ENCODE measurements around the gene CHST7. TPM values are rescaled to one million over a fixed set of nuclear protein-coding genes. Genes with fewer than 3 reads are reported as not detected.

CHST7 gene
- polyA plus RNA-seq, 1 donor from 2014 or later, result 4.9 TPM

- Histone ChIP-seq H3F3A (ENCODE audit: insufficient read depth, low read length, poor library complexity, severe bottlenecking) (no peaks in the 10 kb centered on the region), H3K4me3 (ENCODE audit: low read length) (no peak overlapping the region), H2AFZ (ENCODE audit: low read depth, low read length) (no peak overlapping the region), H3K9me3 (ENCODE audit: low read length) (no peaks in the 10 kb centered on the region), H3K27me3 (ENCODE audit: insufficient read depth, low read depth, low read length) (no peaks in the 10 kb centered on the region), H3K4me2 (ENCODE audit: low read length) (no peak overlapping the region), H3K27ac (ENCODE audit: low read length) (no peak overlapping the region), H3K9me2 (ENCODE audit: insufficient read depth, low read length) (no peaks in the 10 kb centered on the region), H3K36me3 (ENCODE audit: insufficient read depth, low read length) (no peaks in the 10 kb centered on the region), H3K9ac (ENCODE audit: low read length) (no peak overlapping the region), H4K20me1 (ENCODE audit: insufficient read depth) (no peaks in the 10 kb centered on the region), H3K79me2 (replicated peaks; ENCODE audit: insufficient read depth, low read length) (no peaks in the 10 kb centered on the region)
- TF ChIP-seq TAF1 (IDR thresholded peaks at IDR 0.05; ENCODE audit: low read depth), result no peak
- TF ChIP-seq EZH2 (IDR thresholded peaks at IDR 0.05; ENCODE audit: borderline replicate concordance, insufficient read depth, low read length, poor library complexity, severe bottlenecking), result no peak
- TF ChIP-seq CTCF (IDR thresholded peaks at IDR 0.05; ENCODE audit: poor library complexity, severe bottlenecking), result no peak
- TF ChIP-seq MXI1 (conservative IDR thresholded peaks at IDR 0.05; ENCODE audit: poor library complexity, severe bottlenecking), result no peak
- no peak for TF ChIP-seq POLR2AphosphoS5 (IDR thresholded peaks at IDR 0.05)
- no peak for TF ChIP-seq RAD21 (conservative IDR thresholded peaks at IDR 0.05)
- no peak for TF ChIP-seq REST (IDR thresholded peaks at IDR 0.05; ENCODE audit: borderline replicate concordance)
- TF ChIP-seq EP300 (conservative IDR thresholded peaks at IDR 0.05; ENCODE audit: poor library complexity, severe bottlenecking), result no peak
- no peak for TF ChIP-seq SMC3 (conservative IDR thresholded peaks at IDR 0.05; ENCODE audit: poor library complexity)
These were observed 62.7 kb downstream of the CHST7 start for GRCh38 chrX:46636223-46636622.

- Histone ChIP-seq H4K20me1 (ENCODE audit: insufficient read depth) (no peaks in the 10 kb centered on the region), H3K79me2 (replicated peaks; ENCODE audit: insufficient read depth, low read length) (no peaks in the 10 kb centered on the region), H3K4me2 (ENCODE audit: low read length) (no peak overlapping the region), H2AFZ (ENCODE audit: low read depth, low read length) (no peak overlapping the region), H3K9ac (ENCODE audit: low read length) (no peak overlapping the region), H3K27ac (ENCODE audit: low read length) (no peak overlapping the region), H3K9me3 (ENCODE audit: low read length) (no peaks in the 10 kb centered on the region), H3K36me3 (ENCODE audit: insufficient read depth, low read length) (no peaks in the 10 kb centered on the region), H3K27me3 (ENCODE audit: insufficient read depth, low read depth, low read length) (no peaks in the 10 kb centered on the region), H3K9me2 (ENCODE audit: insufficient read depth, low read length) (no peaks in the 10 kb centered on the region), H3F3A (ENCODE audit: insufficient read depth, low read length, poor library complexity, severe bottlenecking) (no peaks in the 10 kb centered on the region), H3K4me3 (ENCODE audit: low read length) (no peak overlapping the region)
- TF ChIP-seq EP300 (conservative IDR thresholded peaks at IDR 0.05; ENCODE audit: poor library complexity, severe bottlenecking) (no peak), RAD21 (conservative IDR thresholded peaks at IDR 0.05) (no peak), EZH2 (IDR thresholded peaks at IDR 0.05; ENCODE audit: borderline replicate concordance, insufficient read depth, low read length, poor library complexity, severe bottlenecking) (no peak), REST (IDR thresholded peaks at IDR 0.05; ENCODE audit: borderline replicate concordance) (no peak), TAF1 (IDR thresholded peaks at IDR 0.05; ENCODE audit: low read depth) (no peak), SMC3 (conservative IDR thresholded peaks at IDR 0.05; ENCODE audit: poor library complexity) (no peak), POLR2AphosphoS5 (IDR thresholded peaks at IDR 0.05) (no peak), CTCF (IDR thresholded peaks at IDR 0.05; ENCODE audit: poor library complexity, severe bottlenecking) (no peak), MXI1 (conservative IDR thresholded peaks at IDR 0.05; ENCODE audit: poor library complexity, severe bottlenecking) (no peak)
These were observed 64.4 kb downstream of the CHST7 start for GRCh38 chrX:46637938-46638337.

Measured in neural cell (in vitro differentiated cells).